CD14-positive monocyte (primary cell): ENCODE data around the gene PMS2. TPM values are rescaled to one million over a fixed set of nuclear protein-coding genes. Genes with fewer than 3 reads are reported as not detected.
A peak's percentile ranks its signal among the peaks of the same experiment; 100 is the strongest.
"Not testable (repeated sequence)": the region's sequence is repeated elsewhere in the genome, so short reads cannot be mapped to it uniquely, and the experiment has no call there.

Source experiments
- DNase-seq, 3 donors: peaks; one replicate each; pipeline ENCODE4 v3.0.0-alpha.2; 2011 to 2022
- H2AFZ ChIP-seq: 2 replicates; pipeline ENCODE4 v1.6.0; 2012; ENCODE audit warnings: mild to moderate bottlenecking, low read depth, low read length, inconsistent platforms; ENCODE audit not compliant: insufficient read depth, poor library complexity, severe bottlenecking
- H3K27ac ChIP-seq, 2 donors: 1 replicate in 1 of 2; 2 replicates in 1 of 2; pipeline ENCODE4 v1.5.1; 2012 to 2013; ENCODE audit warnings: low read length in 2 of 2, control low read depth in 1 of 2, inconsistent platforms in 1 of 2, low read depth in 1 of 2, mild to moderate bottlenecking in 1 of 2
- H3K27me3 ChIP-seq, 2 donors: one replicate each; pipeline versions ENCODE4 v1.6.0 to v1.6.1; 2011 to 2013; ENCODE audit warnings: low read length in 2 of 2; ENCODE audit not compliant: control insufficient read depth in 2 of 2, insufficient read depth in 2 of 2
- H3K36me3 ChIP-seq, 2 donors: replicated peaks in 1 of 2; 1 replicate in 1 of 2; 2 replicates in 1 of 2; pipeline versions ENCODE4 v1.5.1 to v1.6.1; 2012 to 2013; ENCODE audit warnings: low read length in 2 of 2, control low read depth in 1 of 2, inconsistent platforms in 1 of 2, mild to moderate bottlenecking in 1 of 2; ENCODE audit not compliant: insufficient read depth in 2 of 2, control insufficient read depth in 1 of 2
- H3K4me1 ChIP-seq, 2 donors: 1 replicate in 1 of 2; 2 replicates in 1 of 2; pipeline versions ENCODE4 v1.5.1 to v1.6.1; 2012 to 2013; ENCODE audit warnings: low read length in 2 of 2, control low read depth in 1 of 2, inconsistent platforms in 1 of 2, mild to moderate bottlenecking in 1 of 2, moderate library complexity in 1 of 2; ENCODE audit not compliant: insufficient read depth in 2 of 2, control insufficient read depth in 1 of 2
- H3K4me2 ChIP-seq: replicated peaks from 2 replicates; pipeline ENCODE3; 2012; ENCODE audit warnings: low read length, moderate library complexity, mild to moderate bottlenecking; ENCODE audit not compliant: poor library complexity, severe bottlenecking; ENCODE audit errors: extremely low read depth
- H3K4me3 ChIP-seq, 3 experiments: fragments of 200-600 bp in 1 of 3; sonication (generic) in 1 of 3; replicated peaks in 1 of 3; 1 replicate in 2 of 3; 2 replicates in 1 of 3; pipeline ENCODE4 v1.5.1; 2011 to 2013; ENCODE audit warnings: low read length in 3 of 3, mild to moderate bottlenecking in 3 of 3, control low read depth in 2 of 3, low read depth in 2 of 3, inconsistent platforms in 1 of 3, moderate library complexity in 1 of 3
- H3K79me2 ChIP-seq: 2 replicates; pipeline ENCODE4 v1.6.0; 2012; ENCODE audit warnings: mild to moderate bottlenecking, control low read depth, inconsistent platforms, low read length, moderate library complexity; ENCODE audit not compliant: insufficient read depth
- H3K9ac ChIP-seq: 2 replicates; pipeline ENCODE4 v1.6.0; 2017; ENCODE audit warnings: low read length, mild to moderate bottlenecking; ENCODE audit not compliant: insufficient read depth, poor library complexity, severe bottlenecking
- H3K9me3 ChIP-seq, 2 donors: replicated peaks in 1 of 2; 1 replicate in 1 of 2; 2 replicates in 1 of 2; pipeline versions ENCODE4 v1.5.1 to v1.6.1; 2012 to 2013; ENCODE audit warnings: low read length in 2 of 2, control low read depth in 1 of 2; ENCODE audit not compliant: control insufficient read depth in 1 of 2, insufficient read depth in 1 of 2
- H4K20me1 ChIP-seq: 2 replicates; pipeline ENCODE4 v1.6.0; 2012; ENCODE audit warnings: mild to moderate bottlenecking, low read length, control low read depth, moderate library complexity; ENCODE audit not compliant: insufficient read depth
- H3K27ac Mint-ChIP-seq, 7 donors: one replicate each; pipeline ENCODE4 v1.8.0; 2020; ENCODE audit warnings: mild to moderate bottlenecking in 7 of 7, mixed read lengths in 7 of 7, moderate library complexity in 6 of 7, inconsistent platforms in 2 of 7
- H3K27me3 Mint-ChIP-seq, 3 donors: one replicate each; pipeline ENCODE4 v1.8.0; 2021 to 2022; ENCODE audit warnings: low read depth in 3 of 3, mild to moderate bottlenecking in 3 of 3, mixed read lengths in 3 of 3, moderate library complexity in 3 of 3, inconsistent platforms in 1 of 3
- H3K36me3 Mint-ChIP-seq, 2 donors: one replicate each; pipeline ENCODE4 v1.8.0; 2020; ENCODE audit warnings: mixed read lengths in 2 of 2, inconsistent platforms in 1 of 2, mild to moderate bottlenecking in 1 of 2
- H3K4me1 Mint-ChIP-seq: one replicate; pipeline ENCODE4 v1.8.0; 2020; ENCODE audit warnings: mild to moderate bottlenecking, mixed read lengths
- H3K4me3 Mint-ChIP-seq, 2 donors: one replicate each; pipeline ENCODE4 v1.8.0; 2020; ENCODE audit warnings: mild to moderate bottlenecking in 2 of 2, mixed read lengths in 2 of 2, moderate library complexity in 1 of 2
- H3K9me3 Mint-ChIP-seq, 7 donors: one replicate each; pipeline ENCODE4 v1.8.0; 2020 to 2022; ENCODE audit warnings: mixed read lengths in 7 of 7, mild to moderate bottlenecking in 6 of 7, moderate library complexity in 6 of 7, inconsistent platforms in 2 of 7
- WGBS: methylation state at CpG from one replicate; pipeline ENCODE4 v1.1.5; 2013; ENCODE audit warnings: missing lambda C conversion rate; ENCODE audit not compliant: insufficient coverage; 5-methylcytosine and 5-hydroxymethylcytosine counted together
- intact Hi-C, 2 donors: fragments of 100-400 bp; cut with micrococcal nuclease; formaldehyde crosslinking; loops; one replicate each; pipeline versions ENCODE4 v1.15.0 to v1.15.1; 2023
- polyA plus RNA-seq, 3 donors: library from polyadenylated mRNA; depleted of rRNA in 1 of 3; unstranded in 2 of 3; stranded (reverse) in 1 of 3; fragments of 300-500 nt in 2 of 3; fragments of >200 nt in 1 of 3; fragmentation: Illumina TruSeq in 2 of 3; gene quantifications; 1 replicate in 2 of 3; 2 replicates in 1 of 3; pipeline ENCODE4 v1.2.3, GENCODE V29; 2012 to 2021
- TF ChIP-seq, protein P1 (sequence below): fragments of 200-600 bp; IDR thresholded peaks from one replicate; pipeline ENCODE4 v1.8.0; 2022; ENCODE audit warnings: antibody characterized with exemption, mild to moderate bottlenecking

The PMS2 gene
- polyA plus RNA-seq, 3 donors = 3.8 to 5.1 (median 4.8) TPM

DNA sequence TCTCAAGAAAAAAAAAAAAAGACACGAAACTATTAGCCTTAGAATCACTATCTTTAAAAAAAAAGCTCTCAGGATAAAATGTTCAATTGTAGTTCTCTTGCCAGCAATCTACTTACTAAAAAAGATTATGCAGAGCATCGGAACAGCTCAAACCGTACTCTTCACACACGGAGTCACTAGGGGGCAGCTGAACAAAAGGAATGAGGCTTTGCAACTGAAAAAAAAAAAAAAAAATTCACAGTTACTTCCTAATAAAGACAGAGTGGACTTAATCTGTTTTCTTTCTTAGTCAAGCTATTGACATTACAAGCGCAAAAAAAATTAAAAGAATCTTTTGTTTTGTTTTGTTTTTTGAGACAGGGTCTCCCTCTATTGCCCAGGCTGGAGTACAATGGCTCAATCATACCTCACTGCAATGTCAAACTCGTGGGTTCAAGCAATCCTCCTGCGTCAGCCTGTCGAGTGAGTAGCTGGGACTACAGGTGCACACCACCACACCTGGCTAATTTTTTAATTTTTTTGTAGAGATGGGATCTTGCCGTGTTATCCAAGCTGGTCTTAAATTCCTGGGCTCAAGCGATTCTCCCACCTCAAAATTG lies 11.5 kb downstream of the PMS2 start:
- Mint-ChIP-seq H3K27ac (peak overlapping the region in 2 of 7 donors; percentile 20 to 35), H3K9me3 (peaks cover 0 to 2% (median 0%) of the 10 kb centered on the region in 7 donors), H3K36me3 (peaks cover 50 to 82% of the 10 kb centered on the region in 2 donors), H3K4me3 (no peak overlapping the region), H3K4me1 (no peaks in the 10 kb centered on the region), H3K27me3 (no peaks in the 10 kb centered on the region)
- no peak overlapping the region for H3K4me3 ChIP-seq
- H3K27me3 ChIP-seq = no peaks in the 10 kb centered on the region
- TF ChIP-seq, protein P1, sequence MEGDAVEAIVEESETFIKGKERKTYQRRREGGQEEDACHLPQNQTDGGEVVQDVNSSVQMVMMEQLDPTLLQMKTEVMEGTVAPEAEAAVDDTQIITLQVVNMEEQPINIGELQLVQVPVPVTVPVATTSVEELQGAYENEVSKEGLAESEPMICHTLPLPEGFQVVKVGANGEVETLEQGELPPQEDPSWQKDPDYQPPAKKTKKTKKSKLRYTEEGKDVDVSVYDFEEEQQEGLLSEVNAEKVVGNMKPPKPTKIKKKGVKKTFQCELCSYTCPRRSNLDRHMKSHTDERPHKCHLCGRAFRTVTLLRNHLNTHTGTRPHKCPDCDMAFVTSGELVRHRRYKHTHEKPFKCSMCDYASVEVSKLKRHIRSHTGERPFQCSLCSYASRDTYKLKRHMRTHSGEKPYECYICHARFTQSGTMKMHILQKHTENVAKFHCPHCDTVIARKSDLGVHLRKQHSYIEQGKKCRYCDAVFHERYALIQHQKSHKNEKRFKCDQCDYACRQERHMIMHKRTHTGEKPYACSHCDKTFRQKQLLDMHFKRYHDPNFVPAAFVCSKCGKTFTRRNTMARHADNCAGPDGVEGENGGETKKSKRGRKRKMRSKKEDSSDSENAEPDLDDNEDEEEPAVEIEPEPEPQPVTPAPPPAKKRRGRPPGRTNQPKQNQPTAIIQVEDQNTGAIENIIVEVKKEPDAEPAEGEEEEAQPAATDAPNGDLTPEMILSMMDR = peak; percentile 70
- no peak overlapping the region for H3K4me2 ChIP-seq
- no peaks in the 10 kb centered on the region for H3K4me1 ChIP-seq
- no peak overlapping the region for H2AFZ ChIP-seq
- H3K79me2 ChIP-seq = no peaks in the 10 kb centered on the region
- DNase-seq = peak; percentile 42 to 56 (median 54)
- no peaks in the 10 kb centered on the region for H3K9me3 ChIP-seq
- peaks cover 60 to 75% of the 10 kb centered on the region in 2 donors for H3K36me3 ChIP-seq
- intact Hi-C loops = loop anchor here (5.0 to 10.0 kb wide), 2 partner anchors 325 to 327 kb away; no protein-coding TSS in a partner anchor
- H4K20me1 ChIP-seq = no peaks in the 10 kb centered on the region
- no peak overlapping the region for H3K27ac ChIP-seq
- no CpG with 5 or more reads among the region's 10 CpGs for WGBS
- H3K9ac ChIP-seq = no peak overlapping the region

DNA sequence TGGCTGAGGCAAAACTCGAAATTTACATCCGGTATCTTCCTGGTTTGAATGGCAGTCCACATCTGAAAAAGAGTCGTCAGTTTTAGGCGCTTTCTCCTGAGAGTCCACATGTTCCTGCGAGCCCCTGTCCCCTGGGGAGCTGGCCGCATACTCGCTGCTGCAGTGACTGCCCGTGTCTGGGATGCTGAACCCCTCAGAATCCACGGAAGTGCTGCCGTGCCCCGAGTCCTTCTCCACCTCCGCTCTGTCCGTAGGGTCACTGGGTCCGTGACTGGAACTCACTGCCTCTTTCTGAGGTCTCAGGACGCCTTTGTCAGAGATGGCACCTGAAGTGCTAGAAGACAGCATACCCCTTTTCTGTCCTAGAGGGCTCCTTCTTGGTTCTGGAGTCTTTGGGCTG lies 21.8 kb downstream of the PMS2 start:
- Mint-ChIP-seq H3K27ac (peak overlapping the region in 1 of 7 donors; percentile 30), H3K36me3 (peaks cover 34 to 63% of the 10 kb centered on the region in 2 donors)
- H3K4me3 Mint-ChIP-seq, H3K27ac ChIP-seq, H3K4me3 ChIP-seq, intact Hi-C loops, DNase-seq, H3K9me3 ChIP-seq, H3K4me2 ChIP-seq, H3K79me2 ChIP-seq, H3K4me1 ChIP-seq, H2AFZ ChIP-seq, H3K9ac ChIP-seq, H4K20me1 ChIP-seq, H3K4me1 Mint-ChIP-seq, H3K27me3 ChIP-seq, H3K27me3 Mint-ChIP-seq, H3K9me3 Mint-ChIP-seq: not testable (repeated sequence)
- H3K36me3 ChIP-seq = peaks cover 31 to 46% of the 10 kb centered on the region in 2 donors
- over 99% methylated on average over 12 of the region's 15 CpGs for WGBS

DNA sequence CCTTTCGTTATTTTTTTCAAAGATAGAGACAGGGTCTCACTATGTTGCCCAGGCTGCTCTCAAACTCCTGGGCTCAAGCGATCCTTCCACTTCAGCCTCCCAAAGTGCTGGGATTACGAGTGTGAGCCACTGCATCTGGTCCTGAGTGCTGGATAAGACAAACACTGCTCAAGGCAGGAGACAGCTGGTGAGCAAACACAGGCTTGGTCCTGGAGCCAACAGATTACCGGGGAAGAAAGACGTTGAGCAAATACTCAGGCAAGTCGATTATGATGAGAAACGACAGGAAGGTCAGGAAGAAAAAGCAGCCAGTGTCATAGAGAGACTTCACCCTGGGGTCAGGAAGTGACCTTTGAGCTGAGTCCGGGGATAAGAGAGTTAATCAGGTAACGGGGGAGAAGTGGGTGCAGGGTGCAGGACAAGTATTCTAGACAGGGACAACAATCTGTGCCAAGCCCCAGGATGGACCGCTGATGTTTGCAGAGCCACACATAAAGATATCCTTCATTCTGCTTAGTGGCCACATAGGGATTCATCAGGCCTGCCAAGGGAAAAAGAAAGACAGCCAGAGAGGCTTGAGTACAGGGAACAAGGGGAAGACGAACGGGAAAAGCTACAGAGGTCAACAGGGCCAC lies 29.1 kb downstream of the PMS2 start:
- H3K27ac ChIP-seq, H3K4me3 Mint-ChIP-seq, H3K79me2 ChIP-seq, H3K4me2 ChIP-seq, DNase-seq, H2AFZ ChIP-seq, H3K9ac ChIP-seq, H3K9me3 Mint-ChIP-seq, H3K4me3 ChIP-seq, H3K27me3 Mint-ChIP-seq, H3K27me3 ChIP-seq, H3K9me3 ChIP-seq, intact Hi-C loops, H3K4me1 Mint-ChIP-seq, H4K20me1 ChIP-seq, H3K4me1 ChIP-seq, H3K27ac Mint-ChIP-seq: not testable (repeated sequence)
- WGBS = no CpG with 5 or more reads among the region's 12 CpGs
- peaks cover 19 to 38% of the 10 kb centered on the region in 2 donors for H3K36me3 Mint-ChIP-seq
- H3K36me3 ChIP-seq = peaks cover 2 to 21% of the 10 kb centered on the region in 2 donors

DNA sequence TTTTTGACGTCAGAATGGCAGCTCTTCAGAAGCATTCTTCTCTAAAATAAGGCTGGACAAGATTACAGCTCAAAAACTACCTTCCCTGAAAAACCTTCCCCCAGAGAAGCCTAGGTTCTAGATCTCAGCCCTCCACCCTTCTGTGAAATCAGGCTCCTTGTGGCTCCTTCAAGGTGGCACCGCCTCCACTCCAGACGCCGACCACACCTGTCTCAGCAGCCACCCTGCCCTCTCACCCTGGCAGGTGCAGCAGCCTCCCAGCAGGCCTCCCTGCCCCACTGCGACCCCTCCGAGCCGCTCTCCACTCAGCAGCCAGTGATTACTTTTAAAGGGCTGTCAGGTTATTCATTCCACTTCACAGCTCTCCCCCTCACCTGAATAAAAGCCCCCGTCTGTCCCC lies 35.3 kb downstream of the PMS2 start:
- DNase-seq, H3K9me3 ChIP-seq, H4K20me1 ChIP-seq, H3K9me3 Mint-ChIP-seq, H3K4me3 ChIP-seq, H2AFZ ChIP-seq, H3K27me3 Mint-ChIP-seq, H3K27ac Mint-ChIP-seq, H3K4me3 Mint-ChIP-seq, H3K4me2 ChIP-seq, H3K27me3 ChIP-seq, H3K36me3 ChIP-seq, H3K9ac ChIP-seq, H3K79me2 ChIP-seq, H3K4me1 Mint-ChIP-seq, intact Hi-C loops, H3K4me1 ChIP-seq, H3K27ac ChIP-seq: not testable (repeated sequence)
- WGBS = no CpG with 5 or more reads among the region's 8 CpGs
- H3K36me3 Mint-ChIP-seq = peaks cover 8 to 17% of the 10 kb centered on the region in 2 donors
